Activated gamma-delta T cell treated with Interleukin-2 at 50 U/mL for 16 hours (primary cell): ENCODE data around the gene CCDC9.
"Not testable (repeated sequence)": the region's sequence is repeated elsewhere in the genome, so short reads cannot be mapped to it uniquely, and the experiment has no call there.

Experiments used
- DNase-seq: peaks from one replicate; pipeline ENCODE4 v3.0.0-alpha.2; 2020

Gene CCDC9

DNA sequence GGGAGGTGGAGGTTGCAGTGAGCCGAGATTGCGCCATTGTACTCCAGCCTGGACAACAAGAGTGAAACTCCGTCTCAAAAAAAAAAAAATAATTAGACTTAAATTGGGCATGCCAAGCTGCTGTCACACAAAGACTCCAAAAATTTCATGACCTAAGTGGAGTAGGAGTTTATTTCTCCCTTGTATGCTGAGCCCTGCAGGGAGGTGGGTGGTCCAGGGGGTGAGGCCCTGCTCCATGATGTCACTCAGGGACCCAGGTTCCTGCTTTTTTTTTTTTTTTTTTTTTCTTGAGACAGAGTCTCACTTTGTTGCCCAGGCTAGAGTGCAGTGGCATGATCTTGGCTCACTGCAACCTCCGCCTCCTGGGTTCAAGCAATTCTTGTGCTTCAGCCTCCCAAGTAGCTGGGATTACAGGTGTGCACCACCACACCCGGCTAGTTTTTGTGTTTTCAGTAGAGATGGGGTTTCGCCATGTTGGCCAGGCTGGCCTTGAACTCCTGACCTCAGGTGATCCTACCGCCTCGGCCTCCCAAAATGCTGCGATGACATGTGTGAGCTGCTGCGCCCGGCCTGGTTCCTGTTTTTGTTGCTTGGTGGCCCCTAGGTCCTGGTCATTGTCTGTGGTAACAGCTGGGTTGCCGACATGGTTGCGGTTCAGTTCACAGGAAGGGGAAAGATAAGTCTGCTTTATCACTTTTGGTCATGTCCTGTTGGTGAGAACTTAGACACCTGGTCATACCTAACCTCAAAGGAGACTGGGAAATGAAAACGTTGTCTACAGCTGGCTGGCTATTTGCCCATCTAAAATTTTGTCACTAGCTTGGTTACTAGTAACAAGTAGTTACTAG lies 5.8 kb downstream of the CCDC9 start:
- not testable (repeated sequence) for DNase-seq

DNA sequence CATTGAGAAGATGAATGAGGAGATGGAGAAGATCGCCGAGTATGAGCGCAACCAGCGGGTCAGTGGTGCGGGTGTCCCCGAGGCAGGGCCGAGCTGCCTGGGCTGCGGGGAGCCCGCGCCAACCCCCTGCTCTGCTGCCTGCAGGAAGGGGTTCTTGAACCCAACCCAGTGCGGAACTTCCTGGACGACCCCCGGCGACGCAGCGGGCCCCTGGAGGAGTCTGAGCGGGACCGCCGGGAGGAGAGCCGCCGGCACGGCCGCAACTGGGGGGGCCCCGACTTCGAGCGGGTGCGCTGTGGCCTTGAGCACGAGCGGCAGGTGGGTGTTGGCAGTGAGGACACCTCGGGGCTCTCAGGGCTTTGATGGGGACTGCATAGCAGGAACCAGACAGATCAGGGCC lies 8.3 kb downstream of the CCDC9 start:
- DNase-seq: no peak

DNA sequence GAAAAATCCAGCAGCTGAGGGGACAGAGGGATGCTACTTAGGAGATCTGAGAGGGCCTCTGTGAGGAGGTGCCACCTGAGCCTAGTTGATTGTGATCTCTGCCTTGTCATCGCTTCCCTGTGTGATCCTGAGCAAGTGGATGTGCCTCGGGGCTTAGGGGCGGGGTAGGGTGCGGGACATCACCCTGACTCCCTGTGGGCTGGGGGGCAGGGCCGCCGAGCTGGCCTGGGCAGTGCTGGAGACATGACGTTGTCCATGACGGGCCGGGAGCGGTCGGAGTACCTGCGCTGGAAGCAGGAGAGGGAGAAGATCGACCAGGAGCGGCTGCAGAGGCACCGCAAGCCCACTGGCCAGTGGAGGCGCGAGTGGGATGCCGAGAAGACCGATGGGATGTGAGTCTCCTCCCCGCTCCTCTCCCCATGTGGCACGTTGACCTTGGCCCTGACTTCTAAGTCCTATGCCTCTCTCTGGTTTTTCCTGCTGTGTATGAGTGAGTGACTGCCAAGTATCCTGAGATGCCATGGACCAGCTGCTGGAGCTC lies 10.1 kb downstream of the CCDC9 start:
- no peak for DNase-seq

DNA sequence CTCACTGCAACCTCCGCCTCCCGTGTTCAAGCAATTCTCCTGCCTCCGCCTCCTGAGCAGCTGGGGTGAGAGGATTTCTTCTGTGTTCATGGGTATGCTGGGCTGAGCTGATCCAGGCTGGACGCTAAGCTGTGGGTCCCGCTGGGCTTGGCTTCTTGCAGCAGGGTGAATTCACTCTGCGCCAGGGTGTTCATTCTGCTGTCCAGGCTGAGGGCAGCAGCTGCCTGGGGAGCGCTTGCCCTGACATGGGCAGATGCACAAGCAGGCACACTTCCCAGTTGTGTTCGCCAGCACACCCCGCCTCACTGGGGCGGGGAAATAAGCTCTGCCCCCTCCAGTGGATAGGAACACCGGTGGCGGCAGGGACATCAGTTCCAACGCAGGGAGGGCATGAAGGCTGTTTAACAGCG lies 11.0 kb downstream of the CCDC9 start:
- no peak for DNase-seq

DNA sequence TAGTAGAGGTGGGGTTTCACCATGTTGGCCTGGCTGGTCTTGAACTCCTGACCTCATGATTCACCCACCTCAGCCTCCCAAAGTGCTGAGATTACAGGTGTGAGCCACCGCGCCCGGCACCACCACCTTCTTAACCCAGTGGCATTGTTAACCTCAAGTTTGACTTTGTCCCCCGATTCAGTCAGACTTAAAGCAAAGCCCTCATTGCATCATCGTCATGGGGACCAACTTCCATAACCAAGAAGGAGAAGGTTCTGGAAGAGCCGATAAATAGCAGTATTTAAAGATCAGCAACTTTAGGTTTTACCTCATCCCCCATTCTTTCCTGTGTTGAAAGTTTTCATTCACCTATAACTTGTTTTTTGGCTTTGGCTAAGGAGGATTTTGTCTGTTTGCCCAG lies 11.7 kb downstream of the CCDC9 start:
- no peak for DNase-seq

- DNase-seq: no peak
Measured at GRCh38 chr19:47269596-47269995, 13.3 kb downstream of the CCDC9 start.

- no peak for DNase-seq
Measured at GRCh38 chr19:47270408-47270807, 14.1 kb downstream of the CCDC9 start.

- DNase-seq: no peak
Measured at GRCh38 chr19:47271949-47272348, 15.6 kb downstream of the CCDC9 start.

GRCh38 chr19:47272448-47273312 lies 16.4 kb downstream of the CCDC9 start:
- DNase-seq: no peak

- peak; percentile 86 for DNase-seq
Measured at GRCh38 chr19:47273313-47274070, 17.2 kb downstream of the CCDC9 start.

DNA sequence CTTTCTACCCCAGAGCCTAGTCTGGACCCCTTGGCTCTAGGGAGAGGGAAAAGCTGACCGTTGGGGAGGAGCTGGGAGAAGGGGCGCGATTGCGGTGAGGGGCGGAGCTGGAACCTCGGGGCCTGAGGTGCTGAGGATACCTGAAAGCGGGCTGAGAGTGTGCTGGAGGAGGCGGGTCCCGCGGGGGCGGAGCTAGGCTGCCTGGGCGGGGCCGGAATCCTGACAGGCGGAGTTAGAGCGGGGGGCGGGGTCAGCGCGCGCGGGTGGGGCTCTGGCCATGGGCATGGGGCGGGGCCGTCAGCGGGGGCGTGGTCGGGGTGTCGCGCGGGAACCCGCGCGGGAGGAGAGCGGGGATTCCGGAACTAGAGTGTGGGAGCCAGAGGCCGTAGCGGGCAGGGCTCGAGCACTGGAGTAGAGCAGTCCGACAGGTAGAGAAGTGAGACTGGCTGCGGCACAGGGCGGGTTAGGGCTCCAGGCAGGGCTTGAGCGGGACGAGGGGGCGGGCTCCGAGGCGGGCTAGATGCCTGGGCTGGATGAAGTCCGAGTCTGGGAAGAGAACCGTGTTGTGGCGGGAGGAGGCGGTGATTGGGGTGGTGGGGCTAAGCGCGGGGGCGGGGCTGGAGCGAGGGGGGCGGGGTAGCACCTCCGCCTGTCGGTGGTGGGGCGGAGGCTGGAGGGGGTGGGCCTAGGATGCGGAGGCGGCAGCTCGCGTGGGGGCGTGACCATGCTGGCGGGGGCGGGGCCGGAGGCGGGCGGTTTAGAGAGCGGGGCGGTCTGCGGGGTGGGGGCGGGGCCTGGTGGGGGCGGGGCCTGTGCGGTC lies 18.0 kb downstream of the CCDC9 start, which contains the start of gene INAFM1:
Gene INAFM1, plus strand, starts transcription at position 815 of the 820 bp plus-strand sequence. CDS start 35 bp downstream, outside the sequence.
- DNase-seq: peak; percentile 100

DNA sequence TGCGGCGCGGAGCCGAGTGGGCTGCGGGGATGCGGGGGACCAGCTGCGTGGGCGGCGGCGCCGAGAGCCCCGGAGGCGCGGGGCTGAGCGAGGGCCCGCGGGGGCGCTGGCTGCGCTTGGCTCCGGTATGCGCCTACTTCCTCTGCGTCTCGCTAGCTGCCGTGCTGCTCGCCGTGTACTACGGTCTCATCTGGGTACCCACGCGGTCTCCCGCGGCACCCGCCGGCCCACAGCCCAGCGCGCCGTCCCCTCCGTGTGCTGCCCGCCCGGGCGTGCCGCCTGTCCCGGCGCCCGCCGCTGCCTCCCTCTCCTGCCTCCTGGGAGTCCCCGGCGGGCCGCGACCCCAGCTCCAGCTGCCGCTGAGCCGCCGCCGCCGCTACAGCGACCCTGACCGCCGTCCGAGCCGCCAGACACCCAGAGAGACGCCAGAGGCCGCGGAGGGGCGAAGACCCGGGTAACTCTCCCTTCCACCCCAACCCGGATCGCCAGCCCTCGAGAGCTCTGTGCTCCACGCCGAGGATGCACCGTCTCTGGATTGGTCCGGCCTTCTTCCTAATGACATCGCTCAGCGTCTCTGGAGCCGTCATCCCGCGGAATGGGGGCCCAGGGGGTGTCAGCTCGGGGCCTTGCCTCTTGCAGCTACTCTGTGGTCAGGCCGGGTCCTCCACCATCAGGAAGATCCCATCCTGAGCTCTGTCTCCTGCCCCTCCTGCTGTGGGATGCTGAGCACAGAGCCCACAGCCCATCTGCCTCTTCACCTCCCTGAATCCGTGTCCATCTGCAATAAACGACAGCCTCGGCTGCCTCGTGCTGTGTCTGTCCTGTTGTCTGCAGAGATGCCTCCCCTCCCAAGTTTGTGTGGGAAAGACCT lies 18.8 kb downstream of the CCDC9 start:
- DNase-seq: no peak

DNA sequence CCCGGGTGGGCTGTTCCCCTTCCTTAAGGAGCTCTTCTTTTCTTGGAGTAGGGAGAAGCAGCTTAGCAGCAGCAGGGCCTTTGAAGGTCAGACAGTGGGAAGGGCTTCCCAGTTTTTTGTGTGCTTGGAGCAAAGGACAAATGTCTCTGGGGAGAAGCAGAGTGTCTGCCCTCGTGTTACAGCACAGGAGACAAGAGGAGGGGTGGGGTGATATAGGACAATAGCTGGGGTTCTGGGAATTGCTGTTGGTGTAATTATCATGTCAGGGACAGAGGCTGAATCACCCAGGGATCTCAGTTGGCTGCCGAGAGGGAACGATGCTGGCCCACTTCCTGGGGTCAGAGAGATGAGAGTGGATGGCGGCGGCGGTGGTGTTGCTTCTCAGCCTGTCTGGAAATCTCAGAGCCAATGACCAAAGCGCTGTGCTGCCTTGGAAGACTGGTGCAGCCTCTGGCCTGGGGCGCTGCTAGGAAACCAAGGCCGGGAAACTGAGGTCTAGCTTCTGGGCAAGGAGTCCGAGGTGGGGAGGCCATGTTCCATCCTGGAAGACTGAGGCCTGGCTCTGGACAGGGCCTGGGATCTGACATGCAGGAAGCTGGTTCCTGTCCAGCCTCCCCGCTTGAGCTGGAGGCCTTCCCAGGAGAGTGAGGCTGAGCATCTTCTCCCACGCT lies 19.6 kb downstream of the CCDC9 start:
- DNase-seq: no peak

DNA sequence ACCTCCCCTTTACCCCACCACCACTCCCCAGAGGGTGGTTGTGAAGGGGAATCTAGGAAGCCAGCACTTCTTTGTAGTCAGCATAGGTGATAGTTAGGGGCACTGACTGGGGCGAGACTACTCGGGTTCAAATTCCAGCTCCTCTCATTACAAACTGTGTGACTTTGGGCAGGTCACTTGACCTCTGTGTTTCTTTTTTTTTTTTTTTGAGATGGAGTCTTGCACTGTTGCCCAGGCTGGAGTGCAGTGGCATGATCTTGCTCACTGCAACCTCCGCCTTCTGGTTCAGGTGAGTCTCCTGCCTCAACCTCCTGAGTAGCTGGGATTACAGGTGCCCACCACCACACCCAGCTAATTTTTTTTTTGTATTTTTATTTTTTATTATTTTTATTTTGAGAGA lies 20.2 kb downstream of the CCDC9 start:
- not testable (repeated sequence) for DNase-seq

DNA sequence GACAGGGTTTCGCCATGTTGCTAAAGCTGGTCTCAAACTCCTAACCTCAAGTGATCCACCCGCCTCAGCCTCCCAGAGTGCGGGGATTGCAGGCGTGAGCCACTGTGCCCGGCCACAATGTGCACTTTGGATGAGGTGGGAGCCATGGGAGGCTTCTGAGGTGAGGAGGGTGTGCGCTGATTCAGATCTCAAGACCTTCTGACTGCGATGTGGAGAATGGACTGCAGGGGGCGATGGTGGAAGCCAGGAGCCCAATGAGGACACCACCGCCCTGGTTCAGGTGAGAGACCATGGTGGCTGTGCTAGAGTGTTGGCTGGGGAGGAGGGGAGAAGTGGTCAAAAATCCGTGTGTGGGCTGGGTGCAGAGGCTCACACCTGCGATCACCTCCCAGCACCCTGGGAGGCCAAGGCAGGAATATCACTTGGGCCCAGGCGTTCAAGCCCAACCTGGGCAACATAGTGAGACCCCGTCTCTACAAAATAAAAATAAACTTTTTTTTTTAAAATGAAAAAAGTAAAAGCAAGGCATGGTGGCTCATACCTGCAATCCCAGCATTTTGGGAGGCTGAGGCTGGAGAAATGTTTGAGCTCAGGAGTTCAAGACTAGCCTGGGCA lies 24.0 kb downstream of the CCDC9 start:
- peak; percentile 30 for DNase-seq

DNA sequence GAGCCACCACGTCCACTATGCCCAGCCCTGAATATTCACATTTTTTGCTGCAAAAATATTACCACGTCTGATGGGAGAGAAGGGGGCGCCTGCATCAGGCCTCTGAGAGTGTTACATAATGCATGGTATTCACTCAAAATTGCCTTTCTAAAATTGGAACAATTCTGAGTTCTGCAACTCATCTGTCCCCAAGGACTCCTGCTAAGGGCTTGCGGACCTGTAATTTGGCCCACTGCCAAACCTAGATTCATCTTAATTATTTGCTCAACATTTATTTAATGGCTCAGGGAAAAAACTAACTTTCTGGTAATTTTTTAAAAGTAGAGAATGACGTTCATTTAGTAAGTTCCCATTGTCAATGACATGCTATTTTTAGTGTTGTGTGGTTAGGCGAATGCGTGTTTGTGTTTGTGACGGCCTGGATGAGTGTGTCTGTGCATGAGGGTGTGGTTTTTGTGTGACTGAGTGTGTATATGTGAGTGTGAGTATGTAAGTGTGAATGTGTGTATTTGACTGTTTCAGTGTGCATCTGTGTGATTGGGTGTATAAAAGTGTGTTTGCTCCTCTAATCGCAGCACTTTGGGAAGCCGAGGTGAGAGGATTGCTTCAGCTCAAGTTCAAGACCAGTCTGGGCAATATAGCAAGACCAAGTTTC lies 27.2 kb downstream of the CCDC9 start:
- DNase-seq: no peak

GRCh38 chr19:47284324-47284899 lies 28.1 kb downstream of the CCDC9 start:
- peak; percentile 61 for DNase-seq

- DNase-seq: peak; percentile 79
Measured at GRCh38 chr19:47296036-47296435, 39.7 kb downstream of the CCDC9 start.

DNA sequence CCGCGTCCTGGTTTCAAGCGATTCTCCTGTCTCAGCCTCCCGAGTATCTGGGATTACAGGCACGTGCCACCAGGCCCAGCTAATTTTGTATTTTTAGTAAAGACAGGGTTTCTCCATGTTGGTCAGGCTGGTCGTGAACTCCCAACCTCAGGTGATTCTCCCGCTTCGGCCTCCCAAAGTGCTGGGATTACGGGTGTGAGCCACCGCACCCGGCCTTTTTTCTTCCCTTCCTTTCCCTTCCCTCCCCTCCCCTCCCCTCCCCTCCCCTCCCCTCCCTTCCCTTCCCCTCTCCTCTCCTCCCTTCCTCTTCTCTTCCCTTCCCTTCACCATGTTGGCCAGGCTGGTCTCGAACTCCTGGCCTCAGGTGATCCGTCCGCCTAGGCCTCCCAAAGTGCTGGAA lies 44.5 kb downstream of the CCDC9 start:
- not testable (repeated sequence) for DNase-seq
